HFFc6 (cell line): Measurements from ENCODE around the gene OMA1. TPM values are rescaled to one million over a fixed set of nuclear protein-coding genes. Genes with fewer than 3 reads are reported as not detected.

Source experiments
- DNase-seq: peaks from one replicate; pipeline ENCODE4 v3.0.0-alpha.2; 2018
- H3K27ac Mint-ChIP-seq: 2 replicates; pipeline ENCODE4 v1.8.0; 2020; ENCODE audit warnings: mild to moderate bottlenecking, mixed read lengths
- H3K27me3 Mint-ChIP-seq: 2 replicates; pipeline ENCODE4 v1.8.0; 2021; ENCODE audit warnings: mild to moderate bottlenecking, moderate library complexity, mixed read lengths; ENCODE audit not compliant: insufficient read depth
- H3K36me3 Mint-ChIP-seq: 2 replicates; pipeline ENCODE4 v1.8.0; 2021; ENCODE audit warnings: low read depth, mixed read lengths
- H3K4me1 Mint-ChIP-seq: 2 replicates; pipeline ENCODE4 v1.8.0; 2020; ENCODE audit warnings: low read depth, mixed read lengths
- H3K4me3 Mint-ChIP-seq: 2 replicates; pipeline ENCODE4 v1.8.0; 2020; ENCODE audit warnings: mild to moderate bottlenecking, moderate library complexity, mixed read lengths
- H3K9me3 Mint-ChIP-seq: 2 replicates; pipeline ENCODE4 v1.8.0; 2020; ENCODE audit warnings: mild to moderate bottlenecking, mixed read lengths
- long read RNA-seq: library from polyadenylated mRNA; unstranded; transcript quantifications from one replicate; pipeline ENCODE4 v2.0.0, GENCODE V29; 2019
- total RNA-seq, 6 experiments: library from RNA; stranded (reverse); fragmentation: NEBNext Ultra II Directional; extraction: Animal tissue kit (Norgen Biotek cat#: 25700); gene quantifications; 2 replicates in 1 of 6; 3 replicates in 5 of 6; pipeline ENCODE4 v1.2.3, GENCODE V29; 2021
- TF ChIP-seq, protein P1 (sequence below): fragments of 200-600 bp; sonication (generic); IDR thresholded peaks from 2 replicates; pipeline ENCODE4 v1.5.0; 2021; ENCODE audit warnings: antibody characterized with exemption, mild to moderate bottlenecking

Gene OMA1
- 10 to 100 TPM; 10.5 to 14.8 (median 13.1) TPM for total RNA-seq
- long read RNA-seq, partial matches to known transcripts, result 1 of 14 reads
- long read RNA-seq, other reads (novel, unspliced or antisense), result 13 of 14 reads

DNA sequence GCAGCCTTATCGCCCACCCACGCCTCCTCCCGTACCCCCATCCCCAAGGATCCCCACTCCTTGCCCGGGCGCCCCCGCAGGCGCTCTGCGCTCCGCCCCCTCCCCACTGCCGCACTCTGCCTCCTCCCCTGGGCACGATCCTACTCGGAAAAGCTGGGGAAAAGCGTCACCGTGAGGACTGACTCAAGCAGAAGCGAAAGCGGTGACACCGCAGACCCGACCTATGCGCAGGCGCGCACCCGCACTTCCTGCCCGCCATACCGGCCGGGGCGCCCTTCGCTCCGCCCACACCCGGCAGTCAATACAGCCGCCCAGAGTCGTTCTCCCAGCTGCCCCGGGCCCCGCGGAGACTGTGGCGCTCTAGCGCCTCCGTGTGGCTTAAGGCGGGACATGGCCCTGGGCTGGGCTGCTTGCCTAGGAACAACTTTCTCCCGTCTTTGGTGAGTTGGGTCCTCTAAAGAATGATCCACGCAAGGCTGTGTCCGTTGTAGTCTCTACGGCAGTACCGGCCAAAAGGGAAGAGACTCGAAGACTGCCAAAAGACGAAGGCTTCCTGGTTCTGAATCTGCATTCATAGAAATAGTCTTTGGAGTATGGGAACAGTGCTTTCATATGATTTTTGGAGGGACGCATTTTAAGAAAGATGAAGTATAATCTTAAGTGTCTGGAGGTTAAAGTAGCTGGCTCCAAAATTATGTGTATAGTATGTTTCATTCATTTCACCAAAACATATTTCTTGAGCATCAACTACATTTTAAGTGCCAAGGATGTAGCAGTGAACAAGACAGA is at the start of gene OMA1:
Gene OMA1 (minus strand): TSS at position 207 of the 789 bp plus-strand sequence. CDS start 7,432 bp downstream, outside the sequence.
- Mint-ChIP-seq H3K27ac (peak within 1 kb of the TSS; percentile 98), H3K9me3 (no peaks in the 10 kb centered on the region), H3K27me3 (peaks cover 15% of the 10 kb centered on the region), H3K4me1 (peaks cover 23% of the 10 kb centered on the region), H3K4me3 (peak within 1 kb of the TSS; percentile 89), H3K36me3 (no peaks in the 10 kb centered on the region)
- peak; percentile 96 for DNase-seq
- TF ChIP-seq, protein P1, sequence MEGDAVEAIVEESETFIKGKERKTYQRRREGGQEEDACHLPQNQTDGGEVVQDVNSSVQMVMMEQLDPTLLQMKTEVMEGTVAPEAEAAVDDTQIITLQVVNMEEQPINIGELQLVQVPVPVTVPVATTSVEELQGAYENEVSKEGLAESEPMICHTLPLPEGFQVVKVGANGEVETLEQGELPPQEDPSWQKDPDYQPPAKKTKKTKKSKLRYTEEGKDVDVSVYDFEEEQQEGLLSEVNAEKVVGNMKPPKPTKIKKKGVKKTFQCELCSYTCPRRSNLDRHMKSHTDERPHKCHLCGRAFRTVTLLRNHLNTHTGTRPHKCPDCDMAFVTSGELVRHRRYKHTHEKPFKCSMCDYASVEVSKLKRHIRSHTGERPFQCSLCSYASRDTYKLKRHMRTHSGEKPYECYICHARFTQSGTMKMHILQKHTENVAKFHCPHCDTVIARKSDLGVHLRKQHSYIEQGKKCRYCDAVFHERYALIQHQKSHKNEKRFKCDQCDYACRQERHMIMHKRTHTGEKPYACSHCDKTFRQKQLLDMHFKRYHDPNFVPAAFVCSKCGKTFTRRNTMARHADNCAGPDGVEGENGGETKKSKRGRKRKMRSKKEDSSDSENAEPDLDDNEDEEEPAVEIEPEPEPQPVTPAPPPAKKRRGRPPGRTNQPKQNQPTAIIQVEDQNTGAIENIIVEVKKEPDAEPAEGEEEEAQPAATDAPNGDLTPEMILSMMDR, result peak; percentile 96

DNA sequence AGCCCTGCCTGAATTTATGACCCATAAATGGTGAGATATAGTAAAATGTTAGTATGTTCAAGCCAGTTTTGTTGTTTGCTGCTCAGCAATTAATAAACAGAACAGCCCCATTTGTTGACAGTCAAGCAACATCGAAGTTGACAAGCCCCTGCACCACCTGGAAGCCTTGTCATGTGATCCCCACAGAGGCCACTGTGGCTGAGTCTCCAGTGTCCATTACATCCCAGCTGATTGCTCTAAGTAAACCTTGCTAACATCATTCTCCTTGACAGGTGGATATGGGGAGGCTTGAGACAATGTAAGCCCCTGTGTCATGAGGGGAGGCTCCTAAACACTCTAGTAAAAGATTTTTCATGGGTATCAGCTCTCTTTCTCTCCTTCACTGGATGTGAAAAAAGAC is 48.0 kb upstream of the OMA1 start:
- TF ChIP-seq, protein P1, result no peak
- H3K4me1 Mint-ChIP-seq, result peaks cover 51% of the 10 kb centered on the region
- H3K27me3 Mint-ChIP-seq, result peaks cover 7% of the 10 kb centered on the region; the same call in 1 of the 2 replicates
- H3K9me3 Mint-ChIP-seq, result no peaks in the 10 kb centered on the region
- no peak overlapping the region for H3K27ac Mint-ChIP-seq
- H3K4me3 Mint-ChIP-seq, result no peak overlapping the region
- peaks cover 11% of the 10 kb centered on the region for H3K36me3 Mint-ChIP-seq
- DNase-seq, result no peak

DNA sequence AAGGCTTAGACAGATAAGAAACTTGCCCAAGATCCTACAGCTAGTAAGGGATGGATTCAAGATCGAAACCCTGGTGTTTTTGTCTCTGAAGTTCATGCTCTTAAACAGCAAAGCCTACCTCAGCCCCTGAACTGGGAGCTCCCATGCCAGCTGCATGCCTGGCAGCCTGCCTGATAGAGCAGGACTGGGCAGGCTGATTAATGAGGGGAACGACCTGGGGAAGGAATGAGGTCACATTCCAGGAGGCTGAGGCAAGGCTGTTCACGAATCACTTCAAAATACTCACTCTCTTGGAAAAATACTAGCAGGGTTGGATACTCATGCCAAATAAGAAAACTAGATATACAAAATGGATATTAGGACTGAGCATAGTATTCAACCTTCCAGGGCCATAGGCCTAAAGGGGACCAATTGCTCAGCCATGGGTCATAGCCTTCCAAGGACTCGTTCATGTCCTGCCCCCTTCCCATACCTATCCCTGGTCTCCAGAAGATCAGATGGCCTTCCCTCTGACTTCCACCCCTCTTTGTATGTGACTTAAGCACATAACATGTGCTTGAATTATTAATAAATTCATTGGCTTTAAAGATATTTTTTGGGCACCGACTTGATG is 46.1 kb upstream of the OMA1 start:
- TF ChIP-seq, protein P1, result no peak
- peak overlapping the region; percentile 38 for H3K27ac Mint-ChIP-seq
- DNase-seq, result peak; percentile 78
- H3K36me3 Mint-ChIP-seq, result peaks cover 11% of the 10 kb centered on the region
- H3K4me3 Mint-ChIP-seq, result no peak overlapping the region
- H3K4me1 Mint-ChIP-seq, result peaks cover 46% of the 10 kb centered on the region
- no peaks in the 10 kb centered on the region for H3K9me3 Mint-ChIP-seq
- peaks cover 2% of the 10 kb centered on the region; the same call in 1 of the 2 replicates for H3K27me3 Mint-ChIP-seq

DNA sequence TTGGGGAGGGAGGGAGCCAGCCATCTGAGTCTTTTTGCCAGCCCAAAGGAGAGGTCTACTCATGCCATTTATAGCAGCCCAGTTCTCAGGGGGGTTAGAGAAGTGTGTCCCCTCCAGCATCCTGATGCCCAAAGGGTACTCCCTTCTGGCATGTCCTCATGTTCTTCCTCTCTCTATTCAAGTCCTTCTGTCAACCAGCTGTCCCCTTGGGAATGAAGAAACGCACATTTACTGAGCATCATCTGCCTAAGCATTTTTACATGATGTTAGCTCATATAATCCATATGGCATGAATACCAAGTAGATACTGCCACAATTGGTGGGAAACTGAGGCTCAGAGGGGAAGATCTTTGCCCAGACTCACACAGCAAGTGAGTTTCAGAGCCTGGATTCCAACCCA is 45.3 kb upstream of the OMA1 start:
- peaks cover 44% of the 10 kb centered on the region for H3K4me1 Mint-ChIP-seq
- TF ChIP-seq, protein P1, result no peak
- no peak for DNase-seq
- H3K27ac Mint-ChIP-seq, result no peak overlapping the region
- H3K9me3 Mint-ChIP-seq, result no peaks in the 10 kb centered on the region
- no peak overlapping the region for H3K4me3 Mint-ChIP-seq
- H3K36me3 Mint-ChIP-seq, result peaks cover 11% of the 10 kb centered on the region
- H3K27me3 Mint-ChIP-seq, result peaks cover 2% of the 10 kb centered on the region; the same call in 1 of the 2 replicates

DNA sequence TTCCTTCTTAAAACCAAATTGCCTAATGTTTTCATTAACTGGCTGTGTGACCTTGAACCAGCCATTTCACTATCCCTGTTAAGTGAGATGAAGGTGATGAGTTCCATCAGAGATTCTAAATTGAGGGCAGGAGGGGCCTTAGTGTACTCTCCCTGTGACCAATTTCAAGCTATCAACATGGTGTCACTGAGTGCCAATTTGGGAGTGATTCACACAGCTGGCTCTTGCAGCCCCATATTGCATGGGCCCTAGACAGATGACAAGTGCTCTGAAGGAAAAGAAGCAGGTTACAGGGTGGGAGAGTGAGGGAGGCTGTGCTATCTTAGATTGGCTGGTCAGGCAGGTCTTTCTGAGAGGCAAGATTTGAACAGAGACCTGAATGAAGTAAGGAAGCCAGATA is 43.5 kb upstream of the OMA1 start:
- TF ChIP-seq, protein P1, result no peak
- H3K36me3 Mint-ChIP-seq, result peaks cover 11% of the 10 kb centered on the region
- no peak for DNase-seq
- H3K4me1 Mint-ChIP-seq, result peaks cover 57% of the 10 kb centered on the region
- no peak overlapping the region for H3K27ac Mint-ChIP-seq
- H3K4me3 Mint-ChIP-seq, result no peak overlapping the region
- H3K9me3 Mint-ChIP-seq, result no peaks in the 10 kb centered on the region
- peaks cover 2% of the 10 kb centered on the region; the same call in 1 of the 2 replicates for H3K27me3 Mint-ChIP-seq
